ENCODE data around the gene NAT14.

NAT14 gene

DNA sequence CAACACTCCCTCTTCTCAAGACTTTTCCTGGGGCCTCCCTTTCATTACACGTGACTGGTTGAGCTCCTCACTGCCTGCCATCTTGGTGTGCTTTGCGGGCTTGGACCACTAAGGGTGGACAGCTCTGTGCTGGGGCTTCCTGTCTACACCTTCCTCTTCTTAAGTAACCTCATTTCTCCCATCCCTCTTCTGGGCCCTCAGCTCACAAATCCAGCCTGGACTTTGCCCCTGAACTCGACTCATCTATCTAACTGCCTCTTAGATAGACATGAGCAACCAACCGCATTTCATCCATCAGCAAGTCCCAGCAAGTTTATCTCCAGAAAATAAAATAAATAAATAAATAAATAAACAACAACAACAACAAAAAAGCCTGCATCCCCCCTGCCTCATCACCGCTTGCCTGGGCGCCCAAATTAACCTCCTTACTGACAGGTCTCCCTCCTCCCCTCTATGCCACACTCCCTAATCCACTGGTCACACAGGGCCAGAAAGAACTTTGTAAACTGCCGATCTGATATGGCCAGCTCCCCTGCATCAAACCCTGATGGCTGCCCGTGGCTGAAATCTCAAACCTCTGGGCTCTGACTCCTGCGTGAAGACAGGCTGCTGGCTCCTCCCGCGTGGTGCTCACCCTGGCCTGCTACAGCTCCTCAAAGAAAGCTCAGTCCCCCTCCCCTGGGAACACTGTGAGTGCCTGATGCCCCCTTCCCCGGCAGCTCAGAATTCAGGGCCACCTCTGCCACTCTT is 31.3 kb upstream of the NAT14 start:
- DNase-seq (ENCODE audit: low read depth), result no peak

DNA sequence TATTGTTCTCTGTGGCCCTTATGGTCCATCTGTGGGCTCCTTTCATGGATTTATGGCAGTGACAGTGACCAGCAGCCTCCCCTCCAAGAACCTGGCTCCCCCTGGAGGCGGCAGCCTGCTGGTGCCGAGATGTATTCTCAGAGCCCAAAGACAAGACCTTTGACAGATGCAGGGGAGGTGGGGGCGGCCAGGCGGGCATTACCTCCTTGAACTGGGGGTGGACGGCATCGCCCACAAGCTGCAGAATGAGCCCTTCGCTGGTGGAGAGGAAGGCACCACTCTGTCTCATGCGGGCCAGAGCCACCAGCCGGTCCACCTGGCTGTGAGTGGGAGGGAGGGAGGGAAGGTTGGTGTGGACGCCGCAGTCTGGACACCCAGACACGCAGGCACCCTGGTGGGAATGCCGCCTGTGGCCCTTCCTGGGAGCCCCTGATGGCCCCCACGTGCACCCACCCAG is 30.2 kb upstream of the NAT14 start:
- DNase-seq (ENCODE audit: low read depth), result no peak

DNA sequence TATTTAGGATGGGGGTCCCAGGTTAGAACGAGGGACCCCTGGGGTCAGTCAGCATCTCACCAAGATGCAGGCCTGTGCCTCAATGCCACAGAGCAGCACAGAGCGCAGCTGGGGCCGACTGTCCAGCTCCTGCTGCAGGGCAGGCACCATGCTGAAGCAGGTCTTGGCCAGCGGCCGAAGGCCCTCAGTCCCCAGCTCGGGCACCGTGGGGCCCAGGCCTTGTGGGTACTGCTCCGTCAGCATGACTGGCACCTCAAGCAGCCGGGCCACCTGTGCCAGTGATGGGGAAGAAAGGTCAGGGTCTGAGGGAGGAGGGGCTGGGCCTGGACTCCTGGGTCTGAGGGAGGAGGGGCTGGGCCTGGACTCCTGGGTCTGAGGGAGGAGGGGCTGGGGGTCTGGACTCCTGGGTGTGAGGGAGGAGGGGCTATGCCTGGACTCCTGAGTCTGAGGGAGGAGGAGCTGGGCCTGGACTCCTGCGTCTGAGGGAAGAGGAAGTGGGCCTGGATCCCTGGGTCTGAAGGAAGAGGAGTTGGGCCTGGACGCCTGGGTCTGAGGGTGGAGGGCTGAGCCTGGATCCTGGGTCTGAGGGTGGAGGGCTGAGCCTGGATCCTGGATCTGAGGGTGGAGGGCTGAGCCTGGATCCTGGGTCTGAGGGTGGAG is 29.3 kb upstream of the NAT14 start:
- DNase-seq (ENCODE audit: low read depth), result no peak

DNA sequence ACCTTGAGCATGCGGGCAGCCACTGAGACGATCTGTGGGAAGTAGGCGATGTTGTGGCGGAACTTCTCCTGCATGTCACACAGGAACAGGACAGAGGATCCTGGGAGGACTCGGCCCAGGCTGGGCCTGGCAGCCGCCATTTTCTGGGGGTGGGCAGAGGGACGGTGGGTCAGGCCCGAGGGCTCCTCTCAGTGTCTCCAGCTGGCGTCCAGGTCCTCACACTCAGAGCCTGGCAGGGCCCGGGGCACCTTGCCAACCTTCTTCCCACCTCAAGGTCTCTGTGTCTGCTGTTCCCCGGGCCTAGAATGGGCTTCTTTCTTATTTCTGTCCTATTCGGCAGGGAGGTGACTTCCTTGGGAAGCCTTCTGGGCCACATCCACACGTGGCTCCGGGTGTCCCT is 28.6 kb upstream of the NAT14 start:
- no peak for DNase-seq (ENCODE audit: low read depth)

DNA sequence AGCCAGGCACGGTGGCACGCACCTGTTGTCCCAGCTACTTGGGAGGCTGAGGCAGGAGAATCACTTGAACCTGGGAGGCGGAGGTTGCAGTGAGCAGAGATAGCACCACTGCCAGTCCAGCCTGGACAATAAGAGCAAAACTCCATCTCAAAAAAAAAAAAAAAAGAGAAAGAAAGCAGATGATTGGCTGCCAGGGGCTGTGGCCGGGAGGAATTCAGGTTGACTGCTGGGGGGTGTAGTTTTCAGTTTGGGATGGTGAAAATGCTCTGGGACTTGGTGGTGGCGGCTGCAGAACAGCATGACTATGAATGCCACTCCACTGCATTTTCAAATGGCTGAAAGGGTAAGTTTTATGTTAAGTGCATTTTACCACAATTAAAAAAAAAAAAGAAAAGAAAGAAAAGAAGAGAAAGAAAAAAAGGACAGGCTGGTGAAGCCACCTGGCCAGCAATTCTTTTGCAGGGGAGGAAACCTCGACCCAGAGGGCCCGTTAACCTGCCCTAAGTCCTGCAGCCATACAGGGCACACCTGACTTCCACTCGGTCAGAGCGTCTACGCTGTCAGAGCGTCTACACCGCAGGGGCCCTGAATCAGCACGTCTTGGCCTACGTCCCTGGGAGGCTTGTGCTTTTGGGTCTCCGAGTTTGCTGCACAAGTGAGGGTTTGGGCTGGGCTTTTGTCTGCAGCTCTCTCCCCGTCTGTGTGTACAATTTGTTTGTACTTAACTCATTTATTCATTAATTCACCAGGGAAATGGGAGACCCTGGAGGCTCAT is 27.1 kb upstream of the NAT14 start:
- no peak for DNase-seq (ENCODE audit: low read depth)

DNA sequence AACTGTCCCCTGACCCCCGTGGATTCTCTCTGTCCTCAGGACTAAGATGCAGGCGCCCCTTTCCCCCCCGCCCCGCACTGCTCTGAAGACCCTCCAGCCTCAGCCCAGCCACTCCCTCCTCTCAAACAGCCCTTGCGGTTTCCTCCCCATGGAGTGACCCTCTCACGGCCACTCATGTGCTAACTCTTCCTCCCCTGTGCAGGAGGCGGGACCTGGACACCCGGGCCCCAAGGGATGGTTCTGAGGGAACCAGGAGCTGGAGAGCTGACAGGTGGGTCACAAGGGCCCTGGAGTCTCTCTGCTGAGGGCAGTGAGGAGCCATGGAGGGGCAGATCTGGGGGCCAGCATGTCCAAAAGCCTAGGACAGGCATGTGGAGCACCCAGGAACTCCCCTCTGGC is 25.4 kb upstream of the NAT14 start:
- no peak for DNase-seq (ENCODE audit: low read depth)

DNA sequence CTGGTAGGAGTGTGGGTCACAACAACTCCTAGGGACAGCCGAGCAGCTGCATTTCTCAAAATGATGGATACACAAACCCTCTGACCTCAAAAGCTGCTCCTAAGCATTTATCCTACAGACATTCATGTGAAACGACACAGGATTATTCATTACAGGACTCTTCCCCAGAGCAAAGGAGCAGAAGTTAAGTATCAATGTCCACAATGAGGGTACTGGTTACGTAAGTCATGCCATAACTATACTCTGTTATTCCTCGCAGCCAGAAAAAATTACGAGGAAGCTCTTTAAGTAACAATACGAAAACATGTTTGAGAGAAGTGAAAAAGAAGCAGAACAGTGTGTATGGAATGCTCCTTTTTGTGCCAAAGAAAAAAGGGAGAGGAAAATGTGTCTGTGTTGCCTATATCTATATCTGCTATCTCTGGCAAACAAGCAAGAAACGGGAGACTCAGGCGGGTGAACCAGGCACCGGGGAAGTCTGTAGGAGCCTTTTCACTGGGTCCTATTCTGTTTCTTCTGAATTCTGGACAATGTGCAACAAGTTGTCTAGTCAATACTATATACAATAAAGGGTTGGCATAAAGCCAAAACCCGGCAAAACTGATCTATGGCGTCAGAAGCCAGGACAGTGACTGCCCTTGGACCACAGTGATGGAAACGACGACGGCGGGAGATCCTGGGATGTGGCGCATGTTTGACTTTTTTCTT is 24.9 kb upstream of the NAT14 start:
- DNase-seq (ENCODE audit: low read depth), result no peak

DNA sequence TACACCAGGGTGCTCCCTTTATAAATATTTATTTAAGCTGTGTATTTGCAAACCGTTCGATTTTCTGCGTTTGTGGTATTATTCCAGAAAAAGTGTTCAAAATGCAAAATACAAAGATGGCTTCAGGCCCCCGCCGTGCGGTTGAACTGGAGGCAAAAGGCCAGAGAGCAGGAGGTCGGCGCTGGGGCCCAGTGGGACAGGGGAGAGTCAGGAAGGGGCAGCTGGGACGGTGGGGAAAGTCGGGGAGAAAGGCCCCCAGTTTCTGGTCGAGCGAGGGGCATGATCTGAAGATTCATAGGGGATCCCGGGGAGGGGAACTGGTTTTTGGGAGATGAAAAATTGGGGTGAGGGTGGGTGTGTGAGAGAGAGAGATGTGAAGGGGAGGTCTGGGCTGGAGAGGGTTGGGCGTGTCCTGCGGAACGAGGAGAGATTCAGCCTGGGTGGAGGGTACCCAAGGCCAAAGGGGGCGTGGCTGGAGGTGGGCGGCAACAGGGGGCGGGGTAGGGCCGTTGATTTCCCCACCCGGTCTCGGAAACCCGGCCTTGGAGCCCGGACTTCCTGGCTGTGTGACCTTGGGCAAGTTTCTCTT is 24.2 kb upstream of the NAT14 start:
- peak; percentile 75 for DNase-seq (ENCODE audit: low read depth)

DNA sequence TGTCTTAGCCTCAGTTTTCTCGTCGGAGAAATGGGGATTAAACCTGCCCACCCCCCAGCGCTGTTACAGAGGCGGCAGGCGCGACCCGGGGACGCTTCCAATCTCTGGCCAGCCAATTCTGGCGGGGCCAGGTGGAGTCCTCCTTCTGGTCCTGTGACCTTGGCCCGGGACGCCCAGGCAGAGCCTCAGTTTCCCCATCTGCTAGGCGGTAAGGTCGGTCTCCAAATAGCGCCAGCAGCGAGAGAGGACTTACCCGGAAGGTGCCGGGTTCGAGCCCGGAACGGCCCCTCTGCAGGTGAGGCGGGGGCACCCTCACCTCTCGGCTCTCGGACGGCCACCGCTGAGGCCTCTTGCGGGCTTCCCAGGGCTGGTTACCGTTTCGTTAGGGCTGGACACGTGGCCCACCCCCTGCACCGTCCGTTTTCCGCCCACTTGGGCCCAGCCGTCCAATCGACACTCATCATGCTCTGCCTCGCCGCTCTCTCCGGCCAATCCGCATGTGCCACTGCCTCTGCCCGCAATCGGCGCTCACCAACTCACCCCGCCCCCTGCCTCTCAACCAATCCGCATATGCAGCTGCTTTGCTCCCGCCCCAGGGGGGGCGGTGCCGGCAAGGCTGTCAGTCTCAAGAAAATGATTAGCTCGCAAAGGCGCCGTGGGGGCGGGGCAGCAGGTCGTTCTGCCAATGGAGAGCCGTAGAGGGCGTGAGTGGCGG is 23.6 kb upstream of the NAT14 start, which contains the start of gene ISOC2:
ISOC2 (minus strand) TSS at position 384 of the 715 bp plus-strand sequence. CDS start 5,156 bp downstream, outside the sequence.
- DNase-seq (ENCODE audit: low read depth), result peak; percentile 100

DNA sequence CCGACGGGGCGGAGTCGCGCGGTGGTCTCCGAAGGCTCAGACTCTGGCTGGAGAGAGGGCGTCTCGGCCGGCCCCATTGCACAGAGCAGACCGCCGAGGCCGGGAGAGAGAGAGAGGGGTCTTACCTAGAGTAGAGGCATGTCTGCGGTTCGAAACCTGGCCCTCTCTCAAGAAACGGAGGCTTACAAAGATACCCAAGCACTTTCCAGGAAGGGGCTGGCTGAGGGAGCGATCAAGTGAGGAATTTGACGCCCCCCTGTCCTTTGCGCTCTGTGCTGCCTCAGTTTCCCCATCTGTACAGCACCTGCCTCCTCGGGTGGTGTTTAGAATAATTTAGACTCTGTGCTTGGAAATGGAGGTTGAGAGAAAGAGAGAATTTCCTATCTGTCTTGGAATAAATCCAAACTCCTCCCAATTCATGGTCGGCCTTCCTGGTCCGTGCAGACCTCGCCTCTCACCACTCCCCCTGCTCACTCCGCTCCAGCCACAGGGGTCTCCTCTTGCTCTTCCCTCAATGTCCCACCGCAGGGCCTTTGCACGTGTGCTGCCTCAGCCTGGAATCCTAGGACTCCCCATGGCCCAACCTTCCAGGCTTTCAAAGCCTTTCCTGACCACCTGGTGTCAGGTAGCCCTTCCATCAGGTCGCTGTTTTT is 22.9 kb upstream of the NAT14 start:
- DNase-seq (ENCODE audit: low read depth), result peak; percentile 77

DNA sequence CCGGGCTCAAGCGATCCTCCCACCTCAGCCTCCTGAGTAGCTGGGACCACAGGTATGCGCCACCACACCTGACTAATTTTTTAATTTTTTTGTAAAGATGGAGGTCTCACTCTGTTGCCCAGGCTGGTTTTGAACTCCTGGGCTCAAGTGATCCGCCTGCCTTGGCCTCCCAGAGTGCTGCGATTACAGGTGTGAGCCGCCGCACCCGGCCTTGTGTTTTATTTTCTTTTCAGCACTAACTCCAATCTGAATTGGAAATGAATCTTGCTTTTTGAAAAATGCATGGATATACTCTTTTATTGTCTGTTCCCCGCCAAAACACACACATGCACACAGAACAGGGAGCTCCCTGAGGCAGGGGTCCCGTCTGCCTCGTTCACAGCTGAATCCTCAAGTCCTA is 22.3 kb upstream of the NAT14 start:
- DNase-seq (ENCODE audit: low read depth), result no peak

DNA sequence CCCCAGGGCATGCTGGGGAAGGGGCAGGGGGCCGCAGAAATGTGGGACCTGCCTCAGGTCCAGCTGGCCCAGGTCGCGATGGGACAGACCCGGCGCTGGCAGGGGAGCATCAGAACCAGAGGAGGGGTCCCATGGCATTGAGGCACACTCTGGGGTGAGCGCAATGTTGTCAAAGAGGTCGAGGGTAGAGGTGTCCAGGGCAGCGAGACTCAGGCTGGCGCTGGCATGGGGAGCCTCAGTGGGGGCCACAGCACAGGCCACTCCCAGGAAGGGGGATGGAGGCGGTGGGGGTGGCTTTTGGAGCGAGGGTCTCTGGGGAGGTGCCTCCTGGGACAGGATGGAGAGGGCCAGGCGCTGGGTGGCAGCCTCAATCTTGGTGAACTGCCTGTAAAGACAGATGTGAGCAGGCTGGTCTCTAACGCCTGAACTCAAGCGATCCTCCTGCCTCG is 21.4 kb upstream of the NAT14 start:
- DNase-seq (ENCODE audit: low read depth), result no peak

DNA sequence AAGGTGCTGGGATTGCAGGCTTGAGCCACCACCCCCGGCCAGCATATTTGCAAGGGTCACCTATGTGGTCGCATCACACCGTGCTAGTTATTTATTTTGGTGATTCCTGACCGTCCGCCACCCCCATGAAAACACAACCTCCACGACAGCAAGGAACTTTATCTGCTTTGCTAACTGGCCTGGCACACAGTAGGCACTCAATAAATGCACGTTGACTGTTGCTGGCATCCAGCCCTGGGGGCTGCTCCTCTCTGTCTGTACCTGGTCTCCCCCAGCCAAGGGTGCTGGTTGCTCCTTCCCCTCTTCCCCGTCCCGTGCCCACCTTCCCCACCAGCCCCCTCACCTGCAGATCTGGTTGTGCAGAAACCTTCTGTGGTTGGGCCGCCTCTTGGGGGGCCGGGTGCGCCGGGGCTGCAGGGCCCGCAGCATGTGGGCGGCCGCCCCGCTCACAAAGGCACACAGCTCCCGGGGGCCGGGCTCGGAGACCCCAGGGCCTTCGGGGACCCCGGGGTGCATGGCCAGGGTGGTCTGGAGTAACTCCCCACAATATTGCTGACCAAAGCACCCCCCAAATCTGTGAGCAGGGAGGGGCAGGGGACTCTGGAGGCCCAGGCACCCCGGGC is 20.8 kb upstream of the NAT14 start:
- DNase-seq (ENCODE audit: low read depth), result no peak

DNA sequence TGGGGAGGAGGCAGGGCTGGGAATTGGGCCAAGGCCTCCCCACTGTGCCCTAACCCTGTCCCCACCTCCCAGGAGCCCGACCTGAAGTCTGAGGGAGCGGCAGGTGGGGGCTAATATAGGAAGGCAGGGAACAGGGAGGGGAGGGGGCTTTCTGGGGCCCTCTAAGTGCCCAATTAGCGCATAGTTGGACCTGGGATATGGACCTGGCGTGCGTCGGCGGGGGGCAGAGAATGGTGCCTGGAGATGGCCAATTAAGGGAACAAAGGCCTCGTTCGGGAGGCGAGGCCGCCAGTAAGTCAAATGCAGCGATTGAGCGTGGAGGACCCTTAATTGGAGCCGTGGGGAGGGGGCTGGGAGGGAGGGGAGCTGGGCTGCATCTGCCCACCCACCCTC is 20.3 kb upstream of the NAT14 start, which contains the start of gene C19orf85:
C19orf85 (minus strand) TSS at position 90 of the 393 bp plus-strand sequence. CDS start 197 bp downstream, outside the sequence.
- DNase-seq (ENCODE audit: low read depth), result no peak

DNA sequence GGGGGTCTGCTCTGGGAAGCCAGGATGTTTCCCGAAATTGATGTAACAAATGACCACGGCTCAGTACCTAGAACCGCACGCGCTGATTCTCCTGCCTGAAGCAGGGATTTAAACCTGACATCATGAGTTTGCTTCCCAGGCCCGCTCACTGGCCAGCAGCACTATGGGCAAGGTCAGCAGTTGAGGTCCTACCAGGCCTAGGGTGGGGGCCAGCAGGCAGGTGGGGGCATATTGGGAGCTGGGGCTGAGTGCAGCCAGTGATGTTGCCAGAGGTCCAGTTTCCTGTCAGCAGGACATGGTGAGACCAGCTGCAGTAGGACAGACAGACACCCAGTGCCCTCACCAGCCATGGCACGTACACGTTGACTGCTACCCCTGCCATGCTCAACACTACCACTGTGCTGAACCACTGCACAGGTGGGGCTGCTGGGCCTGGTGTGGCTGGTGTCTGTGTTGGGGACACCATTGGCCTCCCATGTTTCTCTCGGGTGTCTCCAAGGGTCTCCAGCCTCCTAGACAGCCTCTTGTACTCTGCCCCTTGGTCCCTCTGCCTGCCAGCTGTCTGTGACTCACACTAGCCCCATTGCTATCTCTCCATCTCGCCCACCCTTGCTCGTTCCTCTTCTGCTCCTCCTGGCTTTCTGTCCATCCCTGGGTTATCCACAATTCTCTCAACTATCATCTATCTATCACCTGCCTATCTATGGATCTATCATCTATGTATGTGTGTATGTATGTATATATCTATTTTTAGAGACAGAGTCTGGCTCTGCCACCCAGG is 19.3 kb upstream of the NAT14 start:
- no peak for DNase-seq (ENCODE audit: low read depth)

DNA sequence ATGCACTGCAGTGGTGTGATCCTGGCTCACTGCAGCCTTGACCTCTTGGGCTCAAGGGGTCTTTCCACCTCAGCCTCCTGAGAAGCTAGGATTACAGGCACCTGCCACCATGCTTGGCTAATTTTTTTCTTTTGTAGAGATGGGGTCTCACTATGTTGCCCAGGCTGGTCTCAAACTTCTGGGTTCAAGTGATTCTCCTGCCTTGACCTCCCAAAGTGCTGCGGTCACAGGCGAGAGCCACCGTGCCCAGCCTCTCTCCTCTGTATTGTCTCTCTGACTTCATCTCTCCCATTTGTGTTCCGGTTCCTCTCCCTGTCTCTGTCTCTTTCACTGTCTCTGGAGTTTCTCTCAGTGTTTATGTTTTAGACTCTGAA is 18.8 kb upstream of the NAT14 start:
- no peak for DNase-seq (ENCODE audit: low read depth)

DNA sequence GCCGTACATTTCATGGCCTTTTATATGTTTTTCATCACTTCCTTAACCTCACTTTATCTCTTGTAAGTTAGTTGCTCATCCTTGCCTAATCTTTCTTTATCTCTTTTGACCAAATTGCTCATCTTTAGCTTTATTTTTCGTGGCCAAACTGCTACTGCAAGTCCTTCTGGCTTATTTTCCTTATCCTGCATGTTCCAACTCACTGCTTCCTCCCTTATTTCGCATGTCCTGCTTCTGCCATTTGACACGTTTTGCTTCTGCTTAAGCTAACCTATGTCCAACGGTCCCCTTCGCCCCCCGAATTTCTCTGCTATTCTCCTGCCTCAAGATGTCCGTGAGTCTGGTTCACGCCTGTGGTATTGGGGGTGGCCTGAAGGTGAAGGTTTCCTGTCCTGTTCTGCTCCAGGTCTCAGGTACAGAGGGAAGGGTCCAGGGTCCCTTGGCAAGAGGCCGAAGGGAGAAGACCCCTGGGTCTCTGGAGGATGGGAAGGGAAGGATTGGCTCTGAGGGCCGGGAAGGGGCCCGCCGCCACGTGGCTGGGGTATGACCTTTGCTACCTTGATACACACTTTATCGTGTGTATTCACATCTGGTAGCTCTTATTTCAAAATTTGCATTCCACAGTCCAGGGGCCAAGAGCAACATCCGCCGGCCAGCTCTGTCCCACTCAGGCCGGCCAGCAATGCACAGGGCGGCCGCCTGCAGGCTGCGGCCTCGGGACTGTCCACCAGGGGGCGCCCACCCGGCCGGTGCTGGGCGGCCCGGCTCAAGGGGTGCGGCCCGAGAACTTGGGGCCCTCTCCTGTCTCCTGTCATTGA is 17.5 kb upstream of the NAT14 start:
- DNase-seq (ENCODE audit: low read depth), result no peak

DNA sequence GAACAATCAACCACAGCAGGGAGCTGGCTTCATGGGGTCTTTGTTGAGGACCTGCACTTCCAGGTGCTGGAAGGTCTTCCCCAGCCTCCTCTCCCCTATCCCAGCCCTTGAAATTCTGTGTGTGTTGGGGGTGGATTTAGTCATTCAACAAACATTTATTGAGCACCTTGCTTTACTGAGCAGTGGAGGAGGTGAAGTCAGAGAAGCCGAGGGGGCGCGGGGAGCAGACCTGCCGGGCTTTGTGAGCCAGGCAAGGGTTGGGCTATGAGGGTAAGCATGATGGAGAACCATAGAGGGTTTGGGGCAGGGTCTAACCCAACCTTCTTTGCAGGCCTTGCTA is 17.0 kb upstream of the NAT14 start:
- no peak for DNase-seq (ENCODE audit: low read depth)
